ES-I3 (cell line): Measurements from ENCODE around the gene AK3.

Source experiments
- H3K36me3 ChIP-seq: 2 replicates; pipeline ENCODE4 v1.6.1; 2013; ENCODE audit warnings: mild to moderate bottlenecking, low read length, control low read depth, moderate library complexity; ENCODE audit not compliant: insufficient read depth
- H3K4me1 ChIP-seq: 2 replicates; pipeline ENCODE4 v1.6.1; 2013; ENCODE audit warnings: mild to moderate bottlenecking, control low read depth, low read length; ENCODE audit not compliant: insufficient read depth
- H3K9ac ChIP-seq: 2 replicates; pipeline ENCODE4 v1.6.1; 2013; ENCODE audit warnings: low read depth, mild to moderate bottlenecking, low read length, moderate library complexity
- H3K9me3 ChIP-seq: 2 replicates; pipeline ENCODE4 v1.6.1; 2013; ENCODE audit warnings: mild to moderate bottlenecking, low read length, moderate library complexity; ENCODE audit not compliant: control insufficient read depth, insufficient read depth

Gene AK3

DNA sequence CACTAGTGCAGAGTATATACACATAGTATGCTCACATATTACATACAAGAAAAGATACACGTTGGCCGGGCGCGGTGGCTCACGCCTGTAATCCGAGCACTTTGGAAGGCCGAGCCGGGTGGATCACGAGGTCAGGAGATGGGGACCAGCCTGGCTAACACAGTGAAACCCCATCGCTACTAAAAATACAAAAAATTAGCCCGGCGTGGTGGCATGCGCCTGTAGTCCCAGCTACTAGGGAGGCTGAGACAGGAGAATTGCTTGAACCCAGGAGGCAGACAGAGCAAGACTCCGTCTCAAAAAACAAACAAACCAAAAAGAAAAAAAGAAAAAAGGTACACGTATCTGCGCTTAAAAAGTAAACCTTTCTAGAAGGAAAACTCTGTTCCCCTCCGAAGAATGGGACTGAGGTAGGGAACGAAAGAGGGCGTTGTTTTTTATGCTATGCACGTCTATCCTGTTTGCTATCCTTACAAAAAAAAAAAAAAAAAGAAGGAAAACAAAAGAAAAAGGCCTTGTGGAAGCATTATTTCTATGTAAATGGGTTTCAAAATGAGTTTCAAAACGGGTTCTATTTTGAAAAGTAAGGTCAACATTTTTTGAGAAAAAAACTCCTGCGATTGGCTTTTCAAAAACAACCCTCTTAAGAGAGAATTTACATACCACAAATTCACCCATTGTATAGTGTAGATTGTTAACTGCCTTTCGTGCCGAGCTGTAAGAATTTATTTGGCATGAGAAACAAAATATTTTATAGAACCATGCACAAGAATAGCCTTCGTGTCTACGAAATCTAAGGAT lies 1.2 kb downstream of the AK3 start:
- Histone ChIP-seq H3K9me3 (no peaks in the 10 kb centered on the region), H3K9ac (peak overlapping the region; percentile 87), H3K4me1 (peaks cover 11% of the 10 kb centered on the region), H3K36me3 (no peaks in the 10 kb centered on the region)

- H3K9me3 ChIP-seq, result no peaks in the 10 kb centered on the region
Observed at GRCh38 chr9:4738866-4739586, 2.0 kb downstream of the AK3 start.

GRCh38 chr9:4734150-4734549 lies 6.9 kb downstream of the AK3 start:
- H3K36me3 ChIP-seq, result no peaks in the 10 kb centered on the region
- H3K9me3 ChIP-seq, result no peaks in the 10 kb centered on the region
- no peak overlapping the region for H3K9ac ChIP-seq
- H3K4me1 ChIP-seq, result no peaks in the 10 kb centered on the region; the same call in 1 of the 2 replicates

More at GRCh38 chr9:4738866-4739586, 2.0 kb downstream of the AK3 start:
- Histone ChIP-seq H3K9ac (peak overlapping the region; percentile 87; the same call in 1 of the 2 replicates), H3K4me1 (peaks cover 11% of the 10 kb centered on the region), H3K36me3 (no peaks in the 10 kb centered on the region)

- no peaks in the 10 kb centered on the region for H3K4me1 ChIP-seq
Observed at GRCh38 chr9:4732890-4733289, 8.1 kb downstream of the AK3 start.

GRCh38 chr9:4727593-4727992 lies 13.4 kb downstream of the AK3 start:
- no peaks in the 10 kb centered on the region for H3K9me3 ChIP-seq
- no peak overlapping the region for H3K9ac ChIP-seq
- H3K4me1 ChIP-seq, result no peaks in the 10 kb centered on the region
- H3K36me3 ChIP-seq, result no peaks in the 10 kb centered on the region

More at GRCh38 chr9:4732890-4733289, 8.1 kb downstream of the AK3 start:
- H3K9ac ChIP-seq, result no peak overlapping the region
- no peaks in the 10 kb centered on the region for H3K9me3 ChIP-seq
- H3K36me3 ChIP-seq, result no peaks in the 10 kb centered on the region

DNA sequence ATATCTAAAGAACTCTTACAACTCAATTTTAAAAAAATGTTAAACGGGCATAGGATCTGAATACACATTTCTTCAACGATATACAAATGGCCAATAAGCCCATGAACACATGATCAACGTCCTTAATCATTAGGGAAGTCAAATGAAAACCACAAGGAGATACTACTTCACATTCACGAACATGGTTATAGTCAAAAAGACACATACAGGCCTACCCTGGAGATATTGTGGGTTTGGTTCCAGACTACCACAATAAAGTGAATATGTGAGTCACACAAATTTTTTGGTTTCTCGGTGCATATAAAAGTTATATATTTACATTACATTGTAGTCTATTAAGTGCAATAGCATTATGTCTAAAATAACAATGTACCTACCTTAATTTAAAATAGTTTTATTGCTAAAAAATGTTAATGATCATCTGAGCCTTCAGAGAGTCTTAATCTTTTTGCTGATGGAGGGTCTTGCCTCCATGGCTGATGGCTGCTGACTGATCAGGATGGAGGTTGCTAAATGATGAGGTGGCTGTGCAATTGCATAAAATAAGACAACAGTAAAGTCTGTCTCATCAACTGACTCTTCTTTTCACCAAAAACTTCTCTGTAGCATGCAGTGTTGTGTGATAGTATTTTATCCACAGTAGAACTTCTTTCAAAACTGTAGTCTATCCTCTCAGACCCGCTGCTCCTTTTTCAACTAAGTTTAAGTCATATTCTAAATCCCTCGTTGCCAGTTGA lies 15.1 kb downstream of the AK3 start:
- no peak overlapping the region for H3K9ac ChIP-seq
- no peaks in the 10 kb centered on the region for H3K4me1 ChIP-seq
- no peaks in the 10 kb centered on the region for H3K36me3 ChIP-seq
- H3K9me3 ChIP-seq, result no peaks in the 10 kb centered on the region

GRCh38 chr9:4721736-4722135 lies 19.3 kb downstream of the AK3 start:
- peaks cover 7% of the 10 kb centered on the region; the same call in 1 of the 2 replicates for H3K36me3 ChIP-seq
- H3K9ac ChIP-seq, result no peak overlapping the region
- no peaks in the 10 kb centered on the region for H3K9me3 ChIP-seq

GRCh38 chr9:4718911-4719310 lies 22.1 kb downstream of the AK3 start:
- Histone ChIP-seq H3K36me3 (peaks cover 11% of the 10 kb centered on the region; the same call in 1 of the 2 replicates), H3K9ac (no peak overlapping the region), H3K9me3 (no peaks in the 10 kb centered on the region), H3K4me1 (no peaks in the 10 kb centered on the region)

More at GRCh38 chr9:4721736-4722135, 19.3 kb downstream of the AK3 start:
- no peaks in the 10 kb centered on the region for H3K4me1 ChIP-seq

DNA sequence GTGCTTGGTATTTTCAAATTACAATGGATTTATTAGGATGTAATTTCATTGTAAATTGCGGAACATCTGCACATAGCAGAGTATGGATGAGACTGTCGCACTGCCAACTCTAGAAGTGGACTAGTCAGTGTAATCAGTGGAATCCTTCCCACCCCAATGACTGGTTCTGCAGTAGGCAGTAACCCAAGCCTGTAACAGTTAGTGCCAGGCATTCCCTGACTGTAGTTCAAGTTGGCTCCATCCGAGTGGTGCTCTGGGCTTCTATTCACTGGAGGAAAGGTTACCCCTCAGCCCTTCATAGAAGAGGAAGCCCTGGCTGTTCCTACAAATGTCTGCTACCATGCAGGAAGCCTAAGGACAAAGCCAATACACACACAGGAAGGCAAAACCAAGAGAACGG lies 23.2 kb downstream of the AK3 start:
- no peaks in the 10 kb centered on the region for H3K4me1 ChIP-seq
- peaks cover 11% of the 10 kb centered on the region; the same call in 1 of the 2 replicates for H3K36me3 ChIP-seq
- no peaks in the 10 kb centered on the region for H3K9me3 ChIP-seq
- no peak overlapping the region for H3K9ac ChIP-seq

DNA sequence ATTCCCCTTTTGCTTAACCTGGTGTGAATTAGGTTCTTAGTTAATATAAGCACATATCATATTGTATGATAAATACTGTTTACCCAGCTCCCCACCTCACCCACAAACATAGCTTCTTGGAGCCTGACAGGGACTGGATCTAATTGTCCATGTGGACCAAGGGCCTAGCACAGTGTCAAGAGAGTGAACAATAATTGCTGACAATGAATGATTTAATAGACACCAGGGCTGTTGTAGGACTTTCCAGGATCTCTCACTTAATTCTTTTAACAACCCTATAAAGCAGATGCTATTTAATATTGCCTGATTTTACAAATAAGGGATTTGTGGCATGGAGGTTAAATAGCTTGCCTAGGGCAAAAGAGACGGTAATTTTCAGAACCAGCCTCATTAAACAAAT lies 24.8 kb downstream of the AK3 start:
- peaks cover 11% of the 10 kb centered on the region; the same call in 1 of the 2 replicates for H3K36me3 ChIP-seq

GRCh38 chr9:4714266-4715016 lies 26.6 kb downstream of the AK3 start:
- H3K36me3 ChIP-seq, result peaks cover 14% of the 10 kb centered on the region; the same call in 1 of the 2 replicates
- H3K9me3 ChIP-seq, result no peaks in the 10 kb centered on the region
- H3K4me1 ChIP-seq, result no peaks in the 10 kb centered on the region
- H3K9ac ChIP-seq, result no peak overlapping the region

More for the DNA sequence above, 24.8 kb downstream of the AK3 start:
- Histone ChIP-seq H3K9me3 (no peaks in the 10 kb centered on the region), H3K9ac (no peak overlapping the region), H3K4me1 (no peaks in the 10 kb centered on the region)

GRCh38 chr9:4713849-4714248 lies 27.2 kb downstream of the AK3 start:
- Histone ChIP-seq H3K9ac (no peak overlapping the region), H3K4me1 (no peaks in the 10 kb centered on the region), H3K36me3 (peaks cover 14% of the 10 kb centered on the region; the same call in 1 of the 2 replicates), H3K9me3 (no peaks in the 10 kb centered on the region)

- no peaks in the 10 kb centered on the region for H3K9me3 ChIP-seq
- H3K36me3 ChIP-seq, result 0 out of 2 replicates have a peak, but pooled peaks cover 3% of the 10 kb centered on the region
- no peak overlapping the region for H3K9ac ChIP-seq
- no peaks in the 10 kb centered on the region for H3K4me1 ChIP-seq
Observed at GRCh38 chr9:4709380-4709779, 31.6 kb downstream of the AK3 start.
